Measurements from ENCODE around the gene KDSR.

KDSR gene, protein sequence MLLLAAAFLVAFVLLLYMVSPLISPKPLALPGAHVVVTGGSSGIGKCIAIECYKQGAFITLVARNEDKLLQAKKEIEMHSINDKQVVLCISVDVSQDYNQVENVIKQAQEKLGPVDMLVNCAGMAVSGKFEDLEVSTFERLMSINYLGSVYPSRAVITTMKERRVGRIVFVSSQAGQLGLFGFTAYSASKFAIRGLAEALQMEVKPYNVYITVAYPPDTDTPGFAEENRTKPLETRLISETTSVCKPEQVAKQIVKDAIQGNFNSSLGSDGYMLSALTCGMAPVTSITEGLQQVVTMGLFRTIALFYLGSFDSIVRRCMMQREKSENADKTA

DNA sequence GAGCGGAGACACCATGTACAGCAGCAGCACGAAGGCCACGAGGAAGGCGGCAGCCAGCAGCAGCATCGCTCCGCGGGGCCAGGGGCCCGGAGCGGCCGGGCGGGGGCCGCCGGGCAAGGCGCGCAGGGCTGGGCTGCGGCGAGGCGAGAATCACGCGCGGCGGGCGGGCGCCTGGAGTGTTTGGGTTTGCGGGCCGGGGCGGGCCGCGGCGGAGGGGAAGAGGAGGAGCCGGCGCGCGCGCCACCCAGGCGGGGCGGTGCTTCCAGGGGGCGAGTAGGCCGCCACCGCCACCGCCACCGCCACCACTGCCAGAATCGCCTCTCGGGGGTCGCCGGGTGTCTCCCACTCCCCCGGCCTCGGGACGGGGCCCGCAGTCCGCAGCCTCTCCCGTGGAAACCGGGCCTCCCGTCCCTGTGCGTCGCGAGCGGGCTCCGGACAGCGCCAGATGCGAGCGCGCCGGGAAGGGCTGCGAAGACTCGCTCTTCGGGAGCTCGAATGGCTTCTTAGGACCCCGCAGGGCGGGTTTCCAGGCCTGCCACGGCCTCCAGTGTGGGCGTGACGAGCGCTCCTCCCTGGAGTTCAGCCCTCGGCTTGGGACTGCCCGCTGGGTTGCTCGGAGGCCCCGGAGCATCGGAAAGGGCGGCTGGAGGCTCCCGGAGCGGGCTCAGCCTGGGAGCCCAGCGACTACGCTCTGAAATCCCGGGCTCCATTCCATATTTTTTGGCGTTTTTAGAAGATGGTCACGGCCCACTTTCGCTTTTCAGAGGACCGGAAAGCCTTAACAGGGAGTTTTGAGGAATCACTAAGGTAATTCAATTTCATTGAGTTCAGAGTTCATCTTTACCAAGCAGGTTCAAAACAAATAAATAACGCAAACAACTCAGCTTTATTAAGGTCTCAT is at the start of gene KDSR:
Gene KDSR (minus strand): TSS at position 154 of the 901 bp plus-strand sequence. CDS start 88 bp downstream, at position 66.
- peak; percentile 93 for DNase-seq

DNA sequence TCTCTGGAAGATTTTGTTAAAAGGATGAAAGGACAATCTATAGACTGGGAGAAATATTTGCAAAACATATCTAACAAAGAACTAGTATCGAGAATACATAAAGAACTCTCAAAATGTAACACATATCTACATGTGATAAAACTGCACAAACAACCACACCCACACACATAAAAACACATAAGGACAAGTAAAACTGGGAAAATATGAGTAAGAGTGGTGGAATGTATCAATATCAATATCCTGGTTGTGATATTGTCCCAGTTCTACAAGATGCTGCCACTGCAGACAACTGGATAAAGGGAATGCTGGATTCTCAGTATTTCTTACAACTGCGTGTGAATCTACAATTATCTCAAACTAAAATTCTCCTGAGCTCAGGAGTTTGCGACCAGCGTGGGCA is 45.9 kb upstream of the KDSR start:
- DNase-seq, result no peak

DNA sequence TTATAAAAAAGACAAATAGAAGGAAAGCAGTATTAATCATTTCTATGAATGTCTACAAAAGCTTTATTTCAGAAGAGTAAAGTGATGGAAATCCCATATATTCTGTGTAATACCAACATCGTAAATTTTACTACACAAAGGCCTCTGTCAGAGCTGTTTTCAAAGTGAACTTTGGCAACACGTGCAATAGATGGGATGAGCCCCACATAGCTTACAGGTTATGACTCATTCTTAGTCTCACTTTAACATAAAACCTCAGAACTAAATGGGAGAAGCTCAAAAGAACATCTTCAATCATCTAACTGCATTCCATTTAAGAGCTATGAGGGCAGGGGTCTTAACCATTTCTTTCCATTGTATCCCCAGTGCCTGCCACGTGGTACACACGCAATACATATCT is 43.8 kb upstream of the KDSR start:
- no peak for DNase-seq

DNA sequence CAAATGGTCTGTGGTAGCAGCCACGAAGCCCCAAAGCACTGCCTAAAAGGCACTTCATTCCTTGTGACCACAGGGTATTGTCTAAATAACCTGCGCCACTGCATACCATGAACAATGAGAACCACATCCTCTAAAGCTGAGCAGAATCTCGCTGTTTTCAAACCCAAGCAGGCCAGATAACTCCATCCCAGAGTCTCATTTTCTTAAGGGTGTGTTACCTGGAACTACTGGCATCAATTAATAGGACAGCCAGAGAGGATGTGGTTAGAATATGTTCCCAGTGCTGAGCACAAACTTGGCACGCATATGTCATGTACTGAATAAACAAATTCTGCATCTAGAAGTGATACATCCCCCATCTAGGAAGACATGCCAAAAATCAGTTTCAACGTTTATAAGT is 42.3 kb upstream of the KDSR start:
- DNase-seq, result no peak

DNA sequence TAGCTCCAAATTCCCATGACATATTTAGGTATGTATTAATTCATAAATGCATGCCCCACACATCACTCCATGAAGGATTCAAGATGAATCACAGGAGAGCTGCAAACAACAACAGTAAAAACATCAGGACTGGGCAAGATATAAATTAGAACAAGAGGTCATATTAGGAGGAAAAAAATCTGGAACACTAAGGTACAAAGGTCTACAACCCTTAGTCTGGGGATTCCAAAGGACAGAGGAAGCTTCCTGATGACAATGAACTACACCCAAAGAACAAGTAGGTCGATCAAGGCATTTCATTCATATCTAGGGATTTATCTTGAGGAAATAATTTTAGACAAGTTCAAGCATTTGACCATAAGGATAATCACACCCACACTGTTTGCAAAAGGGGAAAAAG is 40.7 kb upstream of the KDSR start:
- no peak for DNase-seq

- no peak for DNase-seq
Measured at GRCh38 chr18:63405986-63406385, 39.0 kb upstream of the KDSR start.

DNA sequence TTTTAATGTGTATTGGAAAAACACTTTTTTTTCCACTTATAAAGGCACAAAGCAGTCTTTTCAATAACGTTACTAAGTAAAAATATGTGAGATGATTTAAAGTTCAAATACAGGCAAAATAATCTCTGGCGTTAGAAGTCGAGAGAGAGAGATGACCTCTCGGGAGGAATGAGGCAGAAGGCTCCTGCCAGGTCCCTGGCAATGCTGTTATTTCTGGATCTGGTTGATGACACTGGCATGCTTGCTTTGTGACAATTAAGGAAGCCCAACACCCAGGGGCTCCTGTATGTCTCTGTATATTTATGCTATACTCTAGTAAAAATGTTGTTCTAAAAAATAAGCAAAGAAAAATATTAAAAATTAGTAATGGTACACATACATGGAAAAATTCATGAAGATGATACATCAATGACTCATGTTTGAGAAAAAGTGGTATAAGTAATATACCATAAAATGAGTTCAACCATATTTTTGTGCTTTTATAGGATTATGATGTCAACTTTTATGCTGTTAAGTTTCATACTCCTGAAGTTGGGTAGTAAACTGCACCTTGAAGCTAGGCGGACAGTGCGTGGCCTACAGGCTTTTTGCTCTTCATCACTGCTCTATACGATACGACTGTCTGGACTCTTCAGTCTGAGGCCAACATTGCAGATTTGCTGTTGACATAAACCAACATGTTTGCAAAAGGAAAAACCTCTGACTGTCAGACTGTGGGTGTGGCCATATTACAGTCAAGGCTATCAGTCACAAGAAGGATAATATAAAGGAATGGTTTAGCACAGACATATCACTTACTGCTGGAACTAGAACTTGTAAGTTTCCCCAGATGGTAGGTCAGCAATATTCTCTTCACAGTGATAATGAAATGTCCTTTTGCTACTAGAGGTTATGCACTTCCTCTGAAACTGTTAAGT is 35.5 kb upstream of the KDSR start:
- no peak for DNase-seq

DNA sequence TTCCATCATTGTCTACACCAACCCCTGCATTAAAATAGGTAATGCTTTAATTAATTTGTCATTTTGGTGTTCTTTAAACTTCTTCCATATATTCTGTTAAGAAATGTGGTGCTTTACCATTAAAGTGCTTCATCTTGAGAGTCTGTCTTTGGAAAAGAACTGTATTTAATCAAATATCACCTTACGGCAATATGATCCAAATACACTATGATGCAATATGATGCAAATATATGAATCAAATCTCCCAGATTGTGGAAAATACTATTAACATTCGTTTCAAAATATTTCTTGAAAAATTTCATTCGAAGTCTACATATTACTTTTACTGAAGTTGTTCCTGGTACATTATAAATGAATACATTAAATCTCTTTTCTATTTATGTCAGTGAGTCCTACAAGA is 32.3 kb upstream of the KDSR start:
- DNase-seq, result no peak

- no peak for DNase-seq
Measured at GRCh38 chr18:63397349-63397748, 30.3 kb upstream of the KDSR start.

DNA sequence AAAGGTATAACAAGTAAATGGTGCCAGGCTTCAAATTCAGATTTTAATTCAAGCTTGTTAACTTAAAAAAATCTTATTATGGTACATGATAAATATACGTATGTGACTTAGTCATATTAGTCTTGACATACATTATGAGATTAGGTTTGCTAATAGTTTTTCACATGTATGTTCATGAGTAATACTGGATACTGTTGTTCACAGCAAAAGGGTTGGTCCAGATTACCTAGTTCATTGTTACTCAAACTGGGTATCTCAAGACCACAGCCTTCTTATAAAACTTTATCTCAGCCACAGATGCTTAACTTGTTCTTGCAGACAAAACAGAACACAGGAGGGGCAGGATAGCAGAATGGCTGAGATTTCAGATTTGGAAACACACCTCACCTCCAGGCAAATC is 28.5 kb upstream of the KDSR start:
- DNase-seq, result no peak

GRCh38 chr18:63394954-63395353 is 27.9 kb upstream of the KDSR start:
- no peak for DNase-seq

DNA sequence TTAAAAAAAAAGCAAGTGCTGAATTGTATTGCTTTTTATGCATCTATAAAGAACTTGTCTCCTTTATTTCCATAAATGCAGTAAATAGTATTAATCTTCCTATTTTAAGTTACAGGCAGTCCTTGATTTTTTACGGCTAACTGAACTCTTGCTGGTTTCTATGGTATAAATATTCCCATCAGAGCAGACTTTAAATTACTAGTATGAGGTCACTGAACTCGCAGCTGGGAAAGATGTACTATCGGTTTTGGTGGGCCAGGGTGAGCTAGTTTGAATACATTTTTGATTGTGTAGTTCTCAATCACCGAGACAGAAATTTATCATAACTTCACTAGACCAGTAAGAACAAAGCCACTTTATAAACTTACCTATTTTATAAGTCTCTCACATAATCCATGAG is 20.9 kb upstream of the KDSR start:
- no peak for DNase-seq

GRCh38 chr18:63382843-63383242 is 15.8 kb upstream of the KDSR start:
- no peak for DNase-seq

GRCh38 chr18:63379639-63379962 is 12.6 kb upstream of the KDSR start:
- no peak for DNase-seq

DNA sequence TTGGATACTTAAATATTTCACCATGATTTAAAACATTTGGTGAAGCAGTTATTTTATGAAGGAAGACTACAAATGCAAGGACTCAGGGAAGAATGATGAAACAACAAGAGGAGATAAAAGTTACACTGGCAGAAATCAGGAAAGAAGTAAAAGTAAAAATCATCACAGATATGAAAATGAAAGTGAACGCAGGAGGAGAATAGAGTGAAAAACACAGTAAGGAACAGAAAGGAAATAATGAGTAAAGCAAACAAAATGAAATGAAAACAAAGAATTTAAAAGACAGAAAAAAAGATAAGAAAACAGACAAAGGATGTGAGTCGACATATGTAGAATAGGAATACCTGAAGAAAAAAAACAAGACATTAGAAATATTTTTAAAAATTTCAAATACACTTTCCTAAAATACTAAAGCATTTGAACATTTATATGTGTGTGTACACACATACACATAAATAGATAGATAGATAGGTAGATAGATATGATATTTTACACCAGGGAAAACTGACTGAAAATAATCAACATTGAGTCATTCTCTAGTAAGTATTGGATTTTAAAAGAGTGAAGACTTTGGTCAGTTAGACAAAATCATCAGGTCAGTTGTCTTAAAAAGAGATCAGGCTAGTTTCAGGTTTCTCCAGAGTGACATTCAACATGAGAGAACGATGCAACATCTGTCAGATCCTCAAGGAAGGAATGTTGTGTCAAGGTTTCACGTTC is 12.1 kb upstream of the KDSR start:
- DNase-seq, result no peak

DNA sequence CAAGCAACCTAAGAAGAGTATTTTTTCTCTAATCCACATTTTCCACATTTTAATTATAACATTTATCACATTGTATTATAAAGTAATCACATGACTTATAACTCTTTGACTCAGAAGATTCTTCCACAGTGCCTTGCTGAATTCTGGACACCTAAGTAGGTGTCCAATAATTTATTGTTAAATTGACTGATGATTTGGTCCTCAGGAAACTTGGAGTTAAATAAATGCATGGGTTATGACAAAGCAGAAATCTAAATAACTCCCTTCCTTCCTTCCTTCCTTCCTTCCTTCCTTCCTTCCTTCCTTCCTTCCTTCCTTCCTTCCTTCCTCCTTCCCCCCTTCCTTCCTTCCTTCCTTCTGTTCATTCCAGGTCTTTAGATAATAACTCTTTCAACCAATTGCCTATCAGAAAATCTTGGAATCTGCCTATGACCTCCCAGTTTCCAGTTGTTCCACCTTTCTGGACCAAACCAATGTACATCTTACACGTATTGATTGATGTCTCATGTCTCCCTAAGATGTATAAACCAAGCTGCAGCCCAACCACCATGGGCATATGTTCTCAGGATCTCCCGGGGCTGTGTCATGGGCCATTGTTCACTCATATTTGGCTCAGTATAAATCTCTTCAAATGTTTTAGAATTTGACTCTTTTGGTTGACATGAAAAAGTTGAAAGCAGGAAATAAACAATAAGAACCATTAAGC is 10.4 kb upstream of the KDSR start:
- DNase-seq, result no peak

DNA sequence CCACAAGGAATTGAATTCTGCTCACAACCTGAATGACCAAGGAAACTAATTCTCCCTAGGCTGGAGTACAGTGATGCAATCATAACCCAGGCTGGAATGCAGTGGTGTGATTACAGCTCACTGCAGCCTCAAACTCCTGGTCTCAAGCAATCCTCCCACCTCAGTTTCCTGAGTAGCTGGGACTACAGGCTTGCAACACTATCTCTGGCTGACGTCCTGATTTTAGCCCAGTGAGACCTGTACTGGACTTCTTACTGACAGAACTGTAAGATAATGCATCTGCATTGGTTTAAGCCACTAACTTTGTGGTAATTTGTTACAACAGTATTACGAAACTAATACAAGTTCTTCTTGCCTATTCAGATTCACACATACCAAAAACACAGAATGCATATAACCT is 9.5 kb upstream of the KDSR start:
- no peak for DNase-seq

- peak; percentile 36 for DNase-seq
Measured at GRCh38 chr18:63374540-63374939, 7.5 kb upstream of the KDSR start.

DNA sequence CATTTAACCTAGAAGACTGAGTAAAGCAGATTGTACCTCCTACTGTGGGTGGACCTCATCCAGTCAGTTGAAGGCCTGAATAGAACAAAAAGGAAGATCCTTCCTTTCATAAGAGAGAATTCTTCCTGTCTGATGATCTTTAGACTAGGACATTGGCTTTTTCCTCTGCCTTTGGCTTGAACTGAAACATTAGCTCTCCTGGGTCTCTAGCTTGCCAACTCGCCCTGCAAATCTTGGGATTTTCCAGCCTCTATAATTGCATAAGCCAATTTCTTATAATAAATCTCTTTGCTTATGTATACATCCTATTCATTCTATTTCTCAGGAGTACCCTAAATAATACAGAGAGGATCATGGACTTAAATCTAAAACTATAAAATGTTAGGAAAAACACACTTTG is 6.2 kb upstream of the KDSR start:
- DNase-seq, result no peak

- no peak for DNase-seq
Measured at GRCh38 chr18:63368611-63369010, 1.6 kb upstream of the KDSR start.

GRCh38 chr18:63366213-63367052 is 573 bp downstream of the KDSR start:
- DNase-seq, result no peak
